ENCODE data around the gene DKC1.
"Not testable (repeated sequence)": the region's sequence is repeated elsewhere in the genome, so short reads cannot be mapped to it uniquely, and the experiment has no call there.

DKC1 gene

DNA sequence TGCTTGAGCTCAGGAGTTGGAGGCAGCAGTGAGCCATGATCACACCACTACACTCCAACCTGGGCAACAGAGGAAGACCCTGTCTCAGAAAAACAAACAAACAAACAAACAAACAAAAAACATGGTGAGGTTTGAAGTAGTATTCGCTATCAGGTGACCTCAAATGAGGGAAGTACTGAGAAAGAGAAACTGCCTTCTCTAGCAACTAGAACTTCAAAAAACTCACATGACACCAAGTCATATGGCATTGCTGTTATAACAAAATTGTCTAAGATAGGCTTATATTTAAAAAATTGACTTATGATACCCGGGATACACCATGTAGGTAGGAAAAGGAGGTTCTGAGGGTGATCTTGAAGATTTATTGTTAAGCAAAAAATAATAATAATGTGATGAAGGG lies 32.4 kb downstream of the DKC1 start:
- DNase-seq: no peak

GRCh38 chrX:154797006-154797405 lies 34.3 kb downstream of the DKC1 start:
- DNase-seq: no peak

DNA sequence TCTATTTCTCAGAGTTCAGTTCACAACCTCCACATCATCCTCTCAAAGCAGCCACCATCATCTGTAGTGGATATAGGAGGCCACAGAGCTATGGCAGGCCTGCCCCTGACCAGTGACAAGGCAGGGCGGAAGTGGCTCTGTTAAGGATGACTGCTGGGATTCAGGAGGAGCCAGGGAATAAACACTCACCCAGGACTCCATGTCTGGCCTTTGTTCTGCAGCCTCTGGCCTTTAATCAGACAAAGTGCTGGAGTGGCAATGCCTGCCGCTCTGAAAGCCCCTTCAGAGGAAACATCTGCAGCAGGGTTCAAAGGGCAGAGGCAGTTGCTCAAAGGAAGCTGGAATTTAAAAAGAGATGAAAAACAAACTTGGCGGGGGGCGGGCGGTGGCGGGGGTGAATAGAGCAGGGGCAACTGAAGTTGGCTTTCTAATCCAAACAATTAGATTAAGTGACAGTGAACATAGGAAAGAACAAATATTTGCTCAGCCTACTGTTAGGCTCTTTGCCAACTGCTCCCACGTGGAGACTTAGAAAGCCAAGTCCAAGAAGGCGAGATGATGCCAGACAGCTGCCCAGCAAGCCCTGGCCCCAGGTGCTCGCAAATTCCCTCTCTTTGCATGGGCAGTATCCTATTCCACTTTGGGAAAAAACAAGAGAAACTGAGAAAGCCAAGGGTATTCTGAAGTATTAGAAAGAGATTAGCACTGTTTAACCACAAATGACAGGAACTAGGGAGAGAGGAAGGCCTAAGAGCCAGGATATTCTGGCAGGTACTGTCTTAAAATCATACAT lies 37.1 kb downstream of the DKC1 start:
- no peak for DNase-seq

DNA sequence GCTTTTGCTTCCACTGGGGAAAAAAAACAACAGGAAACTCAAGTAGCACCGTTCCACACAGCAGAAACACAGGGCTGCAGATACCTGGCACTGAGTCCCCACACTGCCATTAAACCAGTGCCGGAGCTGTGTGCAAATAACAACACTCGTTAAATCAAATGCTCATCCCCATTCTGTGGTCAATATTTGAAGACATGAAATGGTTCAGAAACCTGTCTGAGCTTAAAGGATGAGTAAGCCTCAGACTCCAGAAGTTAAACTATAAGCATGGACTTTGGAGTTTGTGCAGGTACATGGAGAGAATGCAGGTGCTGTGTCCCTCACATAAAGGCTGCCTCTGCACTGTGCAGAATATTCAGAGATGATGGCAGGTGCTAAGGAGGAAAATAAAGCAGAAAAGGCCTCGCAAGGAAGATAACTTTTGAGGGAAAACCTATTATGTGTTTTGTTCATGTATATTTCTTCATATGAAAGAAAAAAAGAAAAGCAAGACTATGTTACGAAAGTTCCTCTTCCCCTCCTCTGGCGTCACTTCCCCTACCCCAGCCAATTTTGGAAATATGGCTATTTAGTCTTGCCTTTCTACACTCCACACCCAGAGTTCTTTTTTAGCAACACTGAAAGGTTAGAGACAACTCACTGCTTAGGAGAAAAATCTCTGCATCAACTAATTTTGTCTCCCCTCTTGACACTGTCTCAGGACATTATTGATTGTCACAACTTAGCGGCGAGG lies 38.0 kb downstream of the DKC1 start:
- DNase-seq: no peak

- DNase-seq: no peak
Measured at GRCh38 chrX:154802947-154803346, 40.3 kb downstream of the DKC1 start.

DNA sequence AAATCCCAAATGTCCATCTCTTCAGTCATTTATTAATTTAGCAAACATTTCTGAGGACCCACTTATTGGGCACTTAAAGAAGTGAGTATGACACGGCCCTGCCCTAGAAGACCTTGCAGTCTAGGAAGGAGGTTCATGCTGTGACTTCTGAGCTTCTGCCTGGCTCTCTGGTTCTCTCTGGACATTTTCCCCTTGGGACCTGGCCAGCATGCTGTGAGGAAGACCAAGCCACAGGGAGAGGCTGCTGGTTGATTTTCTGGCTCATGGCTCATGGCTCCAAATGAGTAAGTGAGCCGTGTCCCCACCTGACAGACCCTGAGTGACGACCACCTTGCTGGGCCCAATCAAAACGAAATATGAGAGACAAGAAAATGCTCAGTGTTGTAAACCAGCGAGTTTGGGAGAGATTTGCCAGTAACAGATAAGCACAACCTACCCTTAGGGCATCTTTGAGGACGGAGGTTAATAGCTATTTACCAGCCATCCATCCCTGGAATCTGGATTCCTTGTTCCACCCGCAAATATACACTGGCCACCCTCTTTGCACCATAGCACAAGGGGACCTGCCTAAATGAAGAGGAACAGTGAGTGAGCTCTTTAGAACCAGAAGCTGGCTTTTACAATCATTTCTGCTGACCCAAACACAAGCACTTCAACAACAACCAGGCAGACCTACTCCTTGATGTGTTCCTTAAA lies 41.7 kb downstream of the DKC1 start:
- DNase-seq: no peak

- peak; percentile 72 for DNase-seq
Measured at GRCh38 chrX:154804957-154805695, 42.5 kb downstream of the DKC1 start, which contains the start of gene MPP1. Gene MPP1 (minus strand): TSS chrX:154805485. CDS start chrX:154805373, 112 bp downstream.

DNA sequence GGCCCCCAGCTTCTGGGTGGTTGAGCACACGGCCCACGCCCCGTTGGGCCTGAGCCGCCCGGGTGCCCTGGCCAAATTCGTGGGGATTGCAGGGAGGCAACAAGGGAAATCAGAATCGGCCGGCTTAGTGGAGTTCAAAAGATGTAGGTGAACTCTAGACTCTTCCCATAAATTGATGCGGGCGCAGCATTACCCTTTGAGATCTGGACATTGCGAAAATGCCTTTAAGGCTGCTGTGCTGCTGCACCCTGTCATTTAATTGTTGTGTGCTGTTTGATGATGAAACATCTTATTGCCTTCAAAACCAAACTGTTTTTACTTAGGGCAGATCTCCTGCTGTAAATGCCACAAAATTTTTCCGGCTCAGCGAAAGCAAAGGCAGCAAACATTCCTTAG lies 43.0 kb downstream of the DKC1 start:
- no peak for DNase-seq

DNA sequence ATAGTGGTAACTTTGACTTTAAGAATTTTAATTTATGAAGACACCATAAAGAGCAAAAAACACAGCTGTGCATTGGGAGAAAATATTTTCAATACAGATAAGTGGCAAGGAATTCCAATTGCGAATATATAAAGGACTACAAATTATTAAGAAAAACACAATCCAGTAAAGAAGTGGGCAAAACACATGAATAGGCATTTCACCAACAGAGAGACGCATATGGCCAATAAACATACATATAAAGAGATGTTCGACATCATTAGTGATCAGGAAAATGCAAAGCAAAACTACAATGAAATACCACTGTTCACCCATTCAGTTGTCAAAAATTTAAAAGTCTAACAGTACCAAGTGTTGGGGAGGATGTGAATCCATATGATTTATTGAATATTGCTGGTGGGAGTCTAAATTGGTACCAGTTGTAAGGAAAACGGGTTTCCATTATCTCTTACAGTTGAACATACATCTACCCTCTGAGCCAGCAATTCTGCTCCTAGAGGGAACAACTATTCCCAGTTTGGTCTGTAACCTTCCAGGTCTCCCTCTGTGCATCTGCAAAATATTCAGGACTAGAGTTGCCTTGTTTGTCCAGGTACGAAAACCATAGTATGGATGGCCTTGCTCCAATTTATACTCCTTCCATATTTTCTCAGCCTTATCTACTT lies 44.3 kb downstream of the DKC1 start:
- no peak for DNase-seq

DNA sequence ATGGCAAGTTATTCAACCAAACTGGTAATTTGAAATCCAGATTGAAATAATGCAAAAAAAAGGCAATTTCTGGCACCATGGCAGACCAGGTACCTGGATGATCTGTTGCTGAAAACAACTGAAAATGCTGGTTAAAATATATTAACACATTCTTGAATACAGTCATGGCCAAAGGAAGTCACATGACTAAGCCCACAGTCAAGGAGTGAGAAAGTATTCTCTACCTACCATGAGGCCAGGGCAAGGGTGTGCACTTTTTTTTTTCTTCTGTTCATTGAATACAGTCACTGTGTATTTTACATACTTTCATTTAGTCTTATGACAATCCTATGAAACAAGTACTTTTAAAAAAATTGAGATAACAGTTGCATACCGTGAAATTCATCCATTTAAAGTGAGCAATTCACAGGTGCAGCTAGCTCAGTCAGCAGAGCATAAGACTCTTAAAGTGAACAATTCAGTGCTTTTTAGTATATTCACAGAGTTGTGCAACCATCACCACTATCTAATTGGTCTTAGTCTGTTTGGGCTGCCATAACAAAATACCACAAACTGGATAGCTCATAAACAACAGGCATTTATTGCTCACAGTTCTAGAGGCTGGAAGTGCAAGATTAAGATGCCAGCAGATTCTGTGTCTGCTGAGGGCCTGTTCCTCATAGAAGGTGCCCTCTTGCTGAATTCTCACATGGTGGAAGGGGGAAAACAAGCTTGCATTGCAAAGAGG lies 47.4 kb downstream of the DKC1 start:
- DNase-seq: no peak

- DNase-seq: no peak
Measured at GRCh38 chrX:154812341-154813101, 49.9 kb downstream of the DKC1 start.

DNA sequence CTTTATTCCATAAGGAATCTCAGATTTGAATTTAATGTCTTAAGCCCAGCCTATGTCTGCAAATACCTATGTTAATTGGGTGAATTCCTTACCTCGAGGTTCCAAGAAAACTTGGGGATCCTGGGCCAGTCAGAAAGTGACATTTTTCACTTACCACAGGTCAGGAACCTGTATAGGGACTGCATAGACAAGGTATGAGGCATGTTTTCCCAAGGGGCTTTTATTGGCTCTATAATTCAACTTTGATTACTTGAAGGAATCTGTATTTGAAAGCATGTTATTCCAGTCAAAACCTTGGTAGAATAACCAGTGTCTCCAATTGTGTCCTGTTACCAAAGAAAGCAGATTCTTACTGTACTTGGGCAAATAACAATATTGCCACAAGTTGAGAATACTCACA lies 51.1 kb downstream of the DKC1 start:
- DNase-seq: no peak

- no peak for DNase-seq
Measured at GRCh38 chrX:154815274-154815818, 52.7 kb downstream of the DKC1 start.

- not testable (repeated sequence) for DNase-seq
Measured at GRCh38 chrX:154816326-154816898, 53.7 kb downstream of the DKC1 start.

DNA sequence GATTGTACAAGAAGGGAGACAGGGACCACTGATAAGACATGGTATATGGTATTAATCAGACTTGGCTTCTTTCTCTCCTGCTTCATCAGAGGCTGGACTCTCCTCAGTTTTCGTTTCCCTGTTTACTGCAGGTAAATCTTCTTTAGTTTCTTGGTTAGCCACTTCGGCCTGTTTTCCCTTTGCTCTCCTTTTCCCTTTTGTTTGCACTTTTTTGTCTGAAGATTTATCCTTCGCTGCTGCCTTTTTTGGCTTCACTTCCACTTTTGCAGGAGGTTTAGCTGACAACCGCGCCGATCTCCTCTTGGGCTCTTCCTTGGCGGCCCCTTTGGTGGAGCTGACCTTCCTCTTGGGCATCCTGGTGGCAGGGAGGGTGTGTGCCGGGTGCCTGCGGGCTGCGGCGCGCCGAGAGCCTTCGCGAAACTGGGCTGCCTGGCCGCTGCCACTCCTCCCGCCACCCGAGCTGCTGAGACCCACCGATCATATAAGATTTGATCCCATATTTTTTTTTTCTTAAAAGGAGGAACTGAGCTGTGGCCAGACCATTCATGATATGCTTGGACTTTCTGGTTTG lies 54.5 kb downstream of the DKC1 start:
- DNase-seq: not testable (repeated sequence)

GRCh38 chrX:154818916-154819770 lies 56.5 kb downstream of the DKC1 start:
- no peak for DNase-seq

GRCh38 chrX:154819771-154820341 lies 57.2 kb downstream of the DKC1 start:
- DNase-seq: no peak

- DNase-seq: no peak
Measured at GRCh38 chrX:154821523-154821922, 58.9 kb downstream of the DKC1 start.

Measured in GDM1 (cell line).